C4-2B (cell line): ENCODE measurements around the gene POLR2B.

Experiments
- CTCF ChIP-seq: fragments of 450-650 bp; conservative IDR thresholded peaks from 2 replicates; pipeline ENCODE4 v1.5.1; 2017; ENCODE audit warnings: mild to moderate bottlenecking
- ZFX ChIP-seq: fragments of 450-650 bp; IDR thresholded peaks from 2 replicates; pipeline ENCODE4 v1.6.1; 2017

DNA sequence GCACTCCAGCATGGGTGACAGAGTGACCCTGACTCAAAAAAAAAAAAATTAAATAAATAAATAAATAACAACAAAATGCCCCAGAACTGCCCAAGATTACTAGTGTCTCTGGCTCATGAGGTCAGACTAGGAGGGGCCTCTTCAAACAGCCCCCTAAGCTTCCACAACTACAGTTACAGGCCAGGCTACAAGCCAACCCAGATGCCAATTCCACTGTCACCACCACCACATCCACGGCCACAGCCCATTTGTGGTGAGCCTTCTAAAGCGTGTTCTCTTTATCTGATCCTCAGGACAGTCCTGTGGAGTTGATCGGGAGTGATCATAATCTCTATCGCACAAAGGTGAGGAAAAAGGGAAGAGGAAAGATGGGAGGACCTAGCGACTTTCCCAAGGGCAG lies 94.9 kb downstream of the POLR2B start:
- TF ChIP-seq CTCF (no peak), ZFX (no peak)
